Measurements from ENCODE around the gene C2orf49.

Gene C2orf49

GRCh38 chr2:105337122-105338019 is at the start of gene C2orf49:
TSS of gene C2orf49 (plus strand) at chr2:105337540. CDS start at chr2:105337588, 48 bp downstream.
- H3K27ac Mint-ChIP-seq: peak within 1 kb of the TSS; percentile 100
- ATAC-seq (replicated peaks) (peak; percentile 96 to 97), DNase-seq (peak; percentile 87)
- H3K27me3 Mint-ChIP-seq: no peaks in the 10 kb centered on the region
- peak within 1 kb of the TSS; percentile 95 to 100 for H3K4me3 Mint-ChIP-seq
- H3K4me1 Mint-ChIP-seq: peaks cover 7 to 19% of the 10 kb centered on the region in 2 donors
- peaks cover 3 to 12% of the 10 kb centered on the region in 2 donors for H3K36me3 Mint-ChIP-seq
- no peaks in the 10 kb centered on the region for H3K9me3 Mint-ChIP-seq

GRCh38 chr2:105287692-105288091 is 49.6 kb upstream of the C2orf49 start:
- DNase-seq (no peak), ATAC-seq (replicated peaks) (peak; percentile 41 to 53)
- Mint-ChIP-seq H3K36me3 (peaks cover 44 to 68% of the 10 kb centered on the region in 2 donors), H3K27me3 (no peaks in the 10 kb centered on the region), H3K27ac (no peak overlapping the region), H3K4me3 (no peak overlapping the region), H3K4me1 (peaks cover 0 to 2% of the 10 kb centered on the region in 2 donors), H3K9me3 (no peaks in the 10 kb centered on the region)

GRCh38 chr2:105288133-105288532 is 49.2 kb upstream of the C2orf49 start:
- H3K4me3 Mint-ChIP-seq: no peak overlapping the region
- no peaks in the 10 kb centered on the region for H3K27me3 Mint-ChIP-seq
- peaks cover 0 to 2% of the 10 kb centered on the region in 2 donors for H3K4me1 Mint-ChIP-seq
- no peaks in the 10 kb centered on the region for H3K9me3 Mint-ChIP-seq
- DNase-seq: no peak
- H3K27ac Mint-ChIP-seq: no peak overlapping the region
- ATAC-seq (replicated peaks): no peak
- H3K36me3 Mint-ChIP-seq: peaks cover 46 to 68% of the 10 kb centered on the region in 2 donors

- Mint-ChIP-seq H3K9me3 (no peaks in the 10 kb centered on the region), H3K4me3 (no peak overlapping the region), H3K27ac (no peak overlapping the region), H3K4me1 (peaks cover 0 to 4% of the 10 kb centered on the region in 2 donors), H3K27me3 (no peaks in the 10 kb centered on the region), H3K36me3 (peaks cover 44 to 56% of the 10 kb centered on the region in 2 donors)
- DNase-seq: no peak
- no peak for ATAC-seq (replicated peaks)
Observed at GRCh38 chr2:105290981-105291660, 46.2 kb upstream of the C2orf49 start.

- H3K4me1 Mint-ChIP-seq: peaks cover 0 to 4% of the 10 kb centered on the region in 2 donors
- no peak overlapping the region for H3K4me3 Mint-ChIP-seq
- no peaks in the 10 kb centered on the region for H3K9me3 Mint-ChIP-seq
- DNase-seq: no peak
- peaks cover 48 to 57% of the 10 kb centered on the region in 2 donors for H3K36me3 Mint-ChIP-seq
- no peak for ATAC-seq (replicated peaks)
- no peaks in the 10 kb centered on the region for H3K27me3 Mint-ChIP-seq
- H3K27ac Mint-ChIP-seq: no peak overlapping the region
Observed at GRCh38 chr2:105291981-105292380, 45.4 kb upstream of the C2orf49 start.

- no peak for DNase-seq
- Mint-ChIP-seq H3K4me3 (no peak overlapping the region), H3K27ac (no peak overlapping the region), H3K27me3 (no peaks in the 10 kb centered on the region), H3K36me3 (peaks cover 57 to 60% of the 10 kb centered on the region in 2 donors), H3K9me3 (no peaks in the 10 kb centered on the region), H3K4me1 (peaks cover 0 to 2% of the 10 kb centered on the region in 2 donors)
- no peak for ATAC-seq (replicated peaks)
Observed at GRCh38 chr2:105294046-105294445, 43.3 kb upstream of the C2orf49 start.

DNA sequence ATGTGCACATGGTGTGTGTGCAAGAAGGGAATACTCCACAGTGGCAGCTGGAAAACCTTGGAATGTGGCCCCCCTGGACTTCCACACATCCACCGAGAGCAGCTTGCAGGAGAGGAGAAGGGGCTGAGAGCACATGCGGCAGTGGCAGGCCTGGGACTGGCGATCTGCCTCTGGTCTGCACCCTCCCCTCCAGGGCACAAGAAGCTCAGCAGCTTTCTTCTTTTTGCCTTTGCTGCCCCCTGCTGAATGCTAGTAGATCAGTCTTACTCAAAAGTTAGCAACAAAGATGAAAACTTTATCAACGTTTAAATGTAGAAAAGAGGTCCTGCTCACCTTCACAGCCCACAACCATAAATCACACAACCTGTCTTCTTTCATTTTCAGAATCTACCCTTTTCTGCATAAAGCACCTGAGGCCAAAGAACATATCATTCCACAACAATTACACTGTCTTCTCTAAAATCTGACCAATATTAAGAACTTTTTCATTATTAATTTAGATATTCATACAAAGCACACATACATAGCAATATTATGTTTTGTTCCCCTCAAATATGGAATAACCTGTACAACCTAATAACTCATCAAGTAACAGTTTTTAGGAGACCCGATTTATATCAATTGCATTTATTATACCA is 42.4 kb upstream of the C2orf49 start:
- Mint-ChIP-seq H3K4me3 (no peak overlapping the region), H3K27me3 (no peaks in the 10 kb centered on the region), H3K27ac (no peak overlapping the region), H3K4me1 (peaks cover 0 to 2% of the 10 kb centered on the region in 2 donors), H3K36me3 (peaks cover 57 to 59% of the 10 kb centered on the region in 2 donors), H3K9me3 (no peaks in the 10 kb centered on the region)
- DNase-seq (peak; percentile 17), ATAC-seq (replicated peaks) (peak; percentile 74 to 80)

DNA sequence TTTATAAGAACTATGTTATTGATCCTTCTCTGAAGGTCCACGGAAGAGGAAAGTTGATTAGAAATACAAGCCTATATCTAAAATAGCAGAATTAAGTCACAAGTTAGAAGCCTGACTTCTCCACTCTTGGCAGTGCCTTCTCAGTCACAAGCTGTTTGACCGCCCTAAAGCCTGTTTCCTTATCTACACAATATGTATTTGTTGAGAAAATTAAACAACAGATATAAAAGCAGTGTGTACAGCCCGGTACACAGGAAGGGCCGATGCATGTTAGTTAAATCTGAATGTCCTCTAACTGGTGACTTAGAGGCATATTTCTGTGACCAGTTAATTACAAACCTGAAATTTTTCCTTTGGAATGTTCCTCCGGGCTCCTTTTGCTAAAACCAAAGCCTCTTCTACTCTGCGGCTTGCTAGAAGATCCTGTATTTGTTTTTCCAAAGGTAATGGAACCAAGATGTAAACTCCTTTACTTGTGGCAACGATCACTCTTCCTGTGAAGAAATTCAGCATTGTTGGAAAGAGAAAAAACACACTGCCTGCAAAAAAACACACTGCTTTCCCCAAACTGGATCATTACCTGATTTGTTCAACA is 41.2 kb upstream of the C2orf49 start:
- no peak overlapping the region for H3K27ac Mint-ChIP-seq
- peaks cover 51% of the 10 kb centered on the region in 2 donors for H3K36me3 Mint-ChIP-seq
- H3K4me3 Mint-ChIP-seq: no peak overlapping the region
- ATAC-seq (replicated peaks) (no peak), DNase-seq (no peak)
- H3K27me3 Mint-ChIP-seq: no peaks in the 10 kb centered on the region
- no peaks in the 10 kb centered on the region for H3K9me3 Mint-ChIP-seq
- H3K4me1 Mint-ChIP-seq: peaks cover 0 to 2% of the 10 kb centered on the region in 2 donors

DNA sequence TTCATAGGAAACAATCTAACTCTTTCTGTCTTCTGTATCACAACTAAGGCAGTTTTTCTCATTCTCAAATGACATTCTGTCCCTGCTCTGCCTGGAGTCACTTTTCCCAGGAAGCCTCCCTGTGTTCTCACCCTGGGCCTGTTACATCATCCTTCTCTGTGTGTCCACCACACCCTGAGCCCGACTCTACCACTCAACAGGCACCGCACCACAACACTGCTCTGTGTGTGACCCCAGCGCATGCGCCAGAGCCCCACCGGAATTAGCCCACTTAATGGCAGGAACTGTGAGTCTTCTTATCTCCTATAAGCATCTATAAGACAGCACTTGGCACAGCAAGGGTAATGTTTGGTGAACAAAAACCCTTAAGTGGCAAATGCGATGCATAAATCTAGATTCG is 40.1 kb upstream of the C2orf49 start:
- Mint-ChIP-seq H3K4me3 (no peak overlapping the region), H3K27me3 (no peaks in the 10 kb centered on the region), H3K4me1 (peaks cover 3 to 7% of the 10 kb centered on the region in 2 donors), H3K36me3 (peaks cover 43 to 44% of the 10 kb centered on the region in 2 donors), H3K27ac (no peak overlapping the region), H3K9me3 (no peaks in the 10 kb centered on the region)
- ATAC-seq (replicated peaks) (no peak), DNase-seq (no peak)

DNA sequence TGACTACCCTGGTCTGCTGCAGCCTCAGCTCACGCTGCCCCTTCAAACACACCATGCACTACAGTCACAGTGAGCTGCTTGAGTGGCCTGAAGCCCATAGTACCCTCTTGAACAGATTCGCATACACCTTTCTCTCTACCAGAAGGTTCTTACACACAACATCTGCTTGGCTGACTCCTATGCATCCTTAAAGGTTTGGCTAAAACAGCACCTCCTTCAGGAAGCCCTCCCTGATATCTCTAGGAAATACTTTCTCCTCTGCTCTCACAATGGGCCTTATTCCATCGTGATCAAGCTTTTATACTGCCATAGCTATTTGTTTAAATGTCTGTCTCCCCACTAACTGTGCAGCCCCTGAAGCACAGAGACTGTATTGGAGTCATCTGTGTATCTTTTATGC is 39.3 kb upstream of the C2orf49 start:
- peaks cover 38 to 39% of the 10 kb centered on the region in 2 donors for H3K36me3 Mint-ChIP-seq
- H3K27me3 Mint-ChIP-seq: no peaks in the 10 kb centered on the region
- H3K4me3 Mint-ChIP-seq: no peak overlapping the region
- H3K27ac Mint-ChIP-seq: no peak overlapping the region
- no peaks in the 10 kb centered on the region for H3K9me3 Mint-ChIP-seq
- DNase-seq (no peak), ATAC-seq (replicated peaks) (no peak)
- H3K4me1 Mint-ChIP-seq: peaks cover 5 to 8% of the 10 kb centered on the region in 2 donors

DNA sequence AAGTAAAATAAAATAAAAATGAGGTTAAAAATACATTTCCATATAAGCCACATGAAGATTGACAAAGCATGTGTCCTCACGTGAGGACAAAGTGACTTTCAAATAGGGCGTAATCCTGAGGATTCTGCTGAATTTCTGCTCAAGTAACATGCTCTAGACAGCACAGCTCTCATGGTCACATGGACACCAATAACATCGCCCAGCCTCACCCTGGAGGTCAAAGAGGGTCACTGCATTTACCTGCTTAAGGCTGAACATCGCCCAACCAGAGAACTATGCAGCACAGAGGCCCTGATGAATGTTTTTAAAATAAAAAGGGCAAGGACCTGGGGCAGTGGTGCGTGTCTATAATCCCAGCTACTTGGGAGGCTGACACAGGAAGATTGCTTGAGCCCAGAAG is 38.0 kb upstream of the C2orf49 start:
- H3K27me3 Mint-ChIP-seq: no peaks in the 10 kb centered on the region
- ATAC-seq (replicated peaks) (peak in 1 of 2 donors; percentile 57), DNase-seq (no peak)
- H3K4me3 Mint-ChIP-seq: no peak overlapping the region
- peaks cover 33 to 34% of the 10 kb centered on the region in 2 donors for H3K36me3 Mint-ChIP-seq
- no peak overlapping the region for H3K27ac Mint-ChIP-seq
- H3K9me3 Mint-ChIP-seq: no peaks in the 10 kb centered on the region
- peaks cover 3 to 14% of the 10 kb centered on the region in 2 donors for H3K4me1 Mint-ChIP-seq

DNA sequence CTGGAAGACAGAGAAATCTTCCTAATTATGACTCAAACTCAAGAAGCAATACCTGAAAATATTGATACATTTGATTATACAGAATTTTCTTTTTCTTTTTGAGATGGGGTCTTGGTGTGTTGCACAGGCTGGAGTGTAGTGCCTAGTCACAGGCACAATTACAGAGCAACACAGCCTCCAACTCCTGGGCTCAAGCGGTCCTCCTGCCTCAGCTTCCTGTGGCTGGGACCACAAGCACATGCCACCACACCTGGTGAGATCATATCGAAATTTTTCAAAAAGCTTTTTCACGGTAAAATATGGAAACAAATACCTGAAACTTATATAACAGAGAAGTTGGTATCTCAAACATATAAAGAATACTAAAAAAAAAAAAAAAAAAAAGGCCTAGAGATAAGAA is 35.7 kb upstream of the C2orf49 start:
- ATAC-seq (replicated peaks): no peak
- H3K4me1 Mint-ChIP-seq: peaks cover 3 to 15% of the 10 kb centered on the region in 2 donors
- no peak for DNase-seq
- H3K36me3 Mint-ChIP-seq: peaks cover 27 to 34% of the 10 kb centered on the region in 2 donors
- no peak overlapping the region for H3K27ac Mint-ChIP-seq
- no peak overlapping the region for H3K4me3 Mint-ChIP-seq
- H3K9me3 Mint-ChIP-seq: no peaks in the 10 kb centered on the region
- no peaks in the 10 kb centered on the region for H3K27me3 Mint-ChIP-seq

- Mint-ChIP-seq H3K27ac (no peak overlapping the region), H3K9me3 (peaks cover 3 to 4% of the 10 kb centered on the region in 2 donors), H3K4me1 (peaks cover 18 to 40% of the 10 kb centered on the region in 2 donors), H3K36me3 (peaks cover 33 to 39% of the 10 kb centered on the region in 2 donors), H3K27me3 (no peaks in the 10 kb centered on the region), H3K4me3 (no peak overlapping the region)
- ATAC-seq (replicated peaks): no peak
- no peak for DNase-seq
Observed at GRCh38 chr2:105307146-105307545, 30.2 kb upstream of the C2orf49 start.

- Mint-ChIP-seq H3K36me3 (peaks cover 31 to 36% of the 10 kb centered on the region in 2 donors), H3K4me3 (no peak overlapping the region), H3K9me3 (peaks cover 3 to 4% of the 10 kb centered on the region in 2 donors), H3K27ac (no peak overlapping the region), H3K4me1 (peaks cover 17 to 38% of the 10 kb centered on the region in 2 donors), H3K27me3 (no peaks in the 10 kb centered on the region)
- no peak for DNase-seq
- no peak for ATAC-seq (replicated peaks)
Observed at GRCh38 chr2:105307550-105307949, 29.8 kb upstream of the C2orf49 start.

Data from stimulated activated naive B cell treated with anti-CD40 and anti-IgM and Interleukin-4, amounts not matched to agents 10 μg/mL and 1 μg/mL and 100 μg/mL, for 72 hours (primary cell).